Activated CD4-positive, alpha-beta T cell treated with anti-CD3 and anti-CD28 coated beads, Interleukin-2, amount 50 U/mL, for 24 hours (primary cell): Measurements from ENCODE around the gene FLNC.

ENCODE experiments used
- DNase-seq, 2 donors: peaks; one replicate each; pipeline ENCODE4 v3.0.0-alpha.2; 2020; ENCODE audit warnings: low read depth in 1 of 2, low spot score in 1 of 2

FLNC gene

GRCh38 chr7:128800567-128800966 is 29.6 kb upstream of the FLNC start:
- DNase-seq: no peak

DNA sequence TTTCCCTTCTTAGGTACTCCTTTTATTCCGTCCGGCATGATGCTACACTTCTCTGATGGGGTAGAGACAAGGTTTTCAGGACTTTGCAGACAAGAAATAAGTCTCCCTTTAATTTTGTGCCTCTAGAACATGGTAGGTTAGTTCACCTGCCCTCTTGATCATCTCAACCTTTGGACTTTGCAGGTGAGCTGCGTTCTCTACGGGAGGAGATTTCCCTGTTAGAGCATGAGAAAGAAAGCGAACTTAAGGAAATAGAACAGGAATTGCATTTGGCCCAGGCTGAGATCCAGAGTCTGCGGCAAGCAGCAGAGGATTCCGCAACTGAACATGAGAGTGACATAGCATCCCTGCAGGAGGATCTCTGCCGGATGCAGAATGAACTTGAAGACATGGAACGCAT is 29.2 kb upstream of the FLNC start:
- DNase-seq: no peak

- DNase-seq: no peak
Measured at GRCh38 chr7:128801667-128802418, 28.4 kb upstream of the FLNC start.

GRCh38 chr7:128804484-128804883 is 25.7 kb upstream of the FLNC start:
- DNase-seq: no peak

DNA sequence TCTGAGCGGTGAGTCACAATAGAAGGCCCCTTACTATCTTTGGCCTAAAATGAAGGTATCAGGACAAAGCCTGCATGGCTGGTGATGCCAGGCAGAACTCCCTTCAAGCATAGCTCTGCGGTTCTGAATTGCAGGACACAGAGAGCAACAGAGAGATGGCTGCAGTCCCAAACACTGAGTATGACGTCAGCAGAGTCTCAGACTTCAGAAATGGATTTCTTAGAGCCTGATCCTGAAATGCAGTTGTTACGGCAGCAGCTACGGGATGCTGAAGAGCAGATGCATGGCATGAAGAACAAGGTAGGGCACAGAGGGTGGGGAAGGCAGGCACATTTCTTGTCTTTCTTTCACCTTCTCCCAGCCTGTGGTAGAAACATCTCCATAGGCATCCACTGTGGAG is 25.0 kb upstream of the FLNC start:
- DNase-seq: no peak

- no peak for DNase-seq
Measured at GRCh38 chr7:128807191-128807590, 23.0 kb upstream of the FLNC start.

DNA sequence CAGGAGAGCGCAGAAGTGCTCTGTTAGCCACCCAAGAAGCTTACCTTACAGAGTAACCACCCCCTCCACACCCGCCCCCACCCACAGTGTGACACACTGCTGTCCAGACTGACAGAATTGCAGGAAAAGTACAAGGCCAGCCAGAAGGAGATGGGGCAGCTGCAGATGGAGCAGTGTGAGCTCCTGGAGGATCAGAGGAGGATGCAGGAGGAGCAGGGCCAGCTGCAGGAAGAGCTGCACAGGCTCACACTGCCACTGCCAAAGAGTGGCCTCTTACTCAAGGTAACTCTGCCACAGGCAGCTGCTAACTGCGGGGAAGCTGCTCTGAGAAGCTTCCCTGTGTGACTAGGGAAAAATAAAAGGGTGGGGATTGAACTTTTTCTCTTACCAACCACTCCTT is 20.8 kb upstream of the FLNC start:
- DNase-seq: no peak

DNA sequence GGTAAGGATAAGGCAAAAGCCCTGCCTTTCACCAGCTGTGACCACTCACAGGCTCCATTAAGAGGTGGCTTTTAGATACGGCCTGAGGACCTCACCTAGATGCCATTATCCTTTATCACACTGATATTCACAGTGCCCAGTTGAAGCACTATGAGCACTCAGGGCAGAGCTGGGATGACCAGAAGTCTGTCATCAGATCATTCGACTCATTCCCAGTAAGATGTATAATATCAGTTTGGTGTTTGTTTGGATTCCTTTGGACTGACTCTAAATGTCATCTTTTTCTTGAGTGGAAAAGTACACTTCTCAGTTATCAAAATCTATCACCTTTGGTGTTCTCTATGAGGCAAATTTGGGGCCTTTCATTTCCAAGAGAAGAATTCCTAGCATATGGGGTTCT is 19.7 kb upstream of the FLNC start:
- DNase-seq: no peak

GRCh38 chr7:128810997-128811396 is 19.2 kb upstream of the FLNC start:
- no peak for DNase-seq

DNA sequence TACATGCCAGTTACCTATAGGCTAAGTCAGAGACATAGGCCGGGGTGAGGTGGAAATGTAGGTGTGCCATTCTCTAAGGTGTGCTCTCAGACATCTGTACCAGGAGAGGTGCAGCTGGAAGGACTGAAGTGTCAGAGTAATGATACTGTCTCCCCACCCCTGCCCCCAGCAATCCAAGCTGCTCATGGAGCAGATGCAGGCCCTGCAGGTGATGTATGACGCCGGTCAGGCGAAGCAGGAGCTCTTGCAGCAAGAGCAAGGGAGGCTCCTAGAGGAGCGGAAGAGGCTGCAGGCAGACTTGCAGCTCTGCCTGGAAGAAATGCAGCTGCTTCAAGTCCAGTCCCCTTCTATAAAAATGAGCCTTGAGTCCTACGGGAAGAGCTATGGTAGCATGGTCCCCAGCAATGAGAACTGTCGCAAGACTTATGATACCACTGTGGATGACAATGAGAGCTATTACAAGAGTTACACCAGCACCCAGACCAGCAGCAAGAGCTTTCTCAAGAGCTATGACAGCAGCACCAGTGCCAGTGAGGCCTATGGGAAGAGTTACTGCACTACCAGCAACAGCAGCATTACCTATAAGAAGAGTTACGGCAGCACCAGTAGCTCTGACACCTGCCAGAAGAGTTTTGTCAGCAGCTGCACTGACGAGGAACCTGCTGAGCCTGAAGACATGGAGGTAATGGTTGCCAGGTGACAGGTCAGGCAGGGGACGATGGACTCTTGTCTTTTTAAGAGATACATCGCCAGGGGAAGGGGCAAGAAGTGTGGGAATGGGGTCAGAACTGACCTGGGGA is 18.4 kb upstream of the FLNC start:
- DNase-seq: no peak

DNA sequence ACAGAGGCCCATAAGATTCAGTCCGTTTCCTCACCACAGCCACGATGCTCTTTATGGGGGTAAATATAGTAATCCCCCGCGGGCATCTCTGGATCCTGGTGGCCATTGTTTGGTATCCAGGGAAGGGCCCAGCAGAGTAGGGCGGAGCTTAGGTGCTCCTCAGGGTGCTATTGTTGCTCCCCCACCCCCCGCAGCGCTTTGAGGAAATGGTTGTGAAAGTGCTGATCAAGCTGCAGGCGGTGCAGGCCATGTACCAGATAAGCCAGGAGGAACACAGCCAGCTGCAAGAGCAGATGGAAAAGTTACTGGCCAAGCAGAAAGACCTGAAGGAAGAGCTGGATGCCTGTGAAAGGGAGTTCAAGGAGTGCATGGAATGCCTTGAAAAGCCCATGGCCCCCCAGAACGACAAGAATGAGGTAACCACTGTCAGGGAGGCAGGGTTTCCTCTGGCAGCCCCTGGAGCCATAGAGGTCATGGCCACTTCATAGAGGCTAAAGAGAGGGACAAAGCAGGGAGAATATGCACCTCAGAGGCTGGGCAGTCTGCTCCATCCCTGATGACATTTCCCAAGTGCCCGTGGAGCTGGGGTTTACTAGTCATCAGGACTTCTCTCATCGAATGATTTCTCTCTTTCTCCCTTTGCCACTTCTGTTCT is 17.6 kb upstream of the FLNC start:
- DNase-seq: no peak

DNA sequence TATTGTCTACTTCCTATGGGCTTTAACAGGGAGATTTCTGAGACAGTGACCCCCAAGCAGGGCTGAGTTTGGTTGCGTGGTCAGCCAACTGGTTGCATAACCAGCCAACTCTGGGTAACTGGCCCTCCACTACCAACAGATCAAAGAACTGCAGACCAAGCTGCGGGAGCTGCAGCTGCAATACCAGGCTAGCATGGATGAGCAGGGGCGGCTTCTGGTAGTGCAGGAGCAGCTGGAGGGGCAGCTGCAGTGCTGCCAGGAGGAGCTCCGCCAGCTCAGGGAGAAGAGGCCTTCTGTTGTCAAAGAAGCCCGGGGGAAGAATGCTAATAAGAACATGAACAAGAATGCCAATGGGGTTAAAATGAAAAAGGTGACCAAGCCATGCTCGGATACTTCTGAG is 15.7 kb upstream of the FLNC start:
- no peak for DNase-seq

GRCh38 chr7:128815289-128815942 is 14.8 kb upstream of the FLNC start:
- DNase-seq: no peak

GRCh38 chr7:128818694-128819093 is 11.5 kb upstream of the FLNC start:
- no peak for DNase-seq

- DNase-seq: no peak
Measured at GRCh38 chr7:128821724-128822123, 8.5 kb upstream of the FLNC start.

GRCh38 chr7:128826512-128826911 is 3.7 kb upstream of the FLNC start:
- DNase-seq: no peak

GRCh38 chr7:128826916-128827247 is 3.3 kb upstream of the FLNC start:
- DNase-seq: no peak

DNA sequence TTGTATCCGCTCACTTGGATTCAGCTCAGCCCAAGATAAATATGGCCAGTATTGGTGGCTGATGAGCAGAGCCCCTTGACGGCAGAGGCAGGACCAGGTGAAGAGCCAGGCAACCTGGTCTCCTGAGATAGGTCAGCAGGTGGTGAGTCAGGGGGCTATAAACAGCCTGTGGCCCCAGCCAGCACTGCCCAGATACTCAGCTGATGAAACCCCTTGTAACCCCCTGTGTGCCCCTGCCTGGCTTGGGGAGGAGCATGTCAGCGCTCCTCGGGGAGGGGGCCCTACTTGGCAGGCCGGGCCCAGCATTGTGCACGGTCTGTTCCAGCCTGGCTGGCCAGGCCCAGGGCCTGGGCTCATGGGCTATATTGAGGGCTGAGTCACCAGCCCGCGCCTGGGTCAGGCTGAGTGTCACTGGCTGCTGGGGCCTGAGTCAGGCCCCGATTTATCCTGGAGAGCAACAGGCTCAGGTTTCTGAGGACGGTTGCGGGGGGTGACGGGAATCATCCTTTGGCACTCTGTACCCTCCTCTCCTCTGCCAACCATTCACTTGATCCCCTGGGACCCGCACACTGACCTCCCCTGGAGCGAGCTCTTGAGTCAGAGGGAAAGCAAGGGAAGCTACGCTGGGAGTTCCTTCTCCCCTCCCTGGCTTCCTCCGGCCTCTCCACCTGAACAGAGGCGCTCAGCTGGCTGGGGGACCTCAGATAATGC is 2.8 kb upstream of the FLNC start:
- DNase-seq: no peak

DNA sequence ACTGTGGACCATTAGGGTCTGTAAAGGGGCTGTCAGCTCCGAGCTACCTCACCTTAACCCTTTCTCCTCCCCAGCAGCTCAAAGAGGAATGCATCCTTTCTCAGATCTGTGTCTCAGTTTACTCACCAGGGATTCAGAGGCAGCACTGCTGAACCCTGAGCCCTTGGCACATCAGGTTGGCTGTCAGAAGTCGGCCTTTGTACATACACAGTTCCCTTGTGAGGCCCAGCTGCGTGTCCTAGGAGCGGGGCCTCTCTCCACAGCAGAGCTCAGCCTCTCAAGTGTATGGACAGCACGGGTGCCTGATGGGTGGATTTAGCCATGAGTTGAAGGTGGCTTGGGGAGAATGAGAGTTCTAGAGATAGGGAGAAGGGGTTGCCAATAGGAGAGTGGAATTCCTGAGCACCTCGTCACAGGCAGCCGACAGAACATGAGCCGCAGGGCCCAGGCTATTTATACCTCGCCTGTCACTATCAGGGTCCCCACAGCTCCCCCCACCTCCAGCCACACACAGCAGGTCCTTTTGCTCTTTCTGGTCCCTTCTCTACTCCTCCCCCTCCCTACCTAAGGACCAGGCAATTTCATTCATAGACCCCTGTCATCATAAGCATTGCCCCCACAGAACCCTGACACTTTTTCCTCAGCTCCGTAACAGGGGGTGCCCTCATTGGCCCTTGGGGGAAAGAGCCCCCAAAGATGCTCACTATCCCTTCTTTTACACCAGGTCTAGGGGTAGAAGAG is 2.1 kb upstream of the FLNC start:
- DNase-seq: no peak

- no peak for DNase-seq
Measured at GRCh38 chr7:128829391-128830166, 627 bp upstream of the FLNC start.
